Cardiac muscle cell (in vitro differentiated cells and primary cell): ENCODE measurements around the gene DST. TPM values are rescaled to one million over a fixed set of nuclear protein-coding genes. Genes with fewer than 3 reads are reported as not detected.
A peak's percentile ranks its signal among the peaks of the same experiment; 100 is the strongest.

Experiments used
- DNase-seq, 2 donors: peaks; one replicate each; pipeline versions ENCODE4 v3.0.0 to v3.0.0-alpha.2; 2010 to 2017; ENCODE audit warnings: low read depth in 1 of 2, low spot score in 1 of 2
- H3K27ac ChIP-seq: fragments of 200-600 bp; sonication (generic); 2 replicates; pipeline ENCODE4 v1.5.1; 2016
- H3K27me3 ChIP-seq: fragments of 200-600 bp; sonication (generic); 2 replicates; pipeline ENCODE4 v1.6.0; 2016; ENCODE audit warnings: control low read depth
- H3K36me3 ChIP-seq: fragments of 200-600 bp; sonication (generic); 2 replicates; pipeline ENCODE4 v1.5.1; 2016; ENCODE audit warnings: control low read depth
- H3K4me1 ChIP-seq: fragments of 200-600 bp; sonication (generic); 2 replicates; pipeline ENCODE4 v1.8.1; 2017; ENCODE audit warnings: low read depth, mild to moderate bottlenecking, mixed run types
- H3K4me3 ChIP-seq: fragments of 200-600 bp; sonication (generic); 2 replicates; pipeline ENCODE4 v1.5.1; 2016; ENCODE audit warnings: mild to moderate bottlenecking
- H3K9me3 ChIP-seq: fragments of 200-600 bp; sonication (generic); 2 replicates; pipeline ENCODE4 v1.5.1; 2017; ENCODE audit warnings: low read depth, mild to moderate bottlenecking, control low read depth
- polyA plus RNA-seq: library from polyadenylated mRNA; unstranded; fragments of >200 nt; fragmentation: Nextera tagmentation; extraction: Ambion mirVana; gene quantifications from 2 replicates; pipeline ENCODE4 v1.2.1, GENCODE V29; 2016
- total RNA-seq: library from RNA; depleted of rRNA; stranded (reverse); fragments of >200 nt; gene quantifications from 2 replicates; pipeline ENCODE4 v1.2.3, GENCODE V29; 2016
- TF ChIP-seq, protein P1 (sequence below): IDR thresholded peaks from 2 replicates; pipeline ENCODE4 v1.5.1; 2012; ENCODE audit warnings: low read depth, mild to moderate bottlenecking, low read length

Gene DST
- total and polyA plus RNA-seq, 2 experiments from 2014 or later, result 31.7 to 82.1 TPM

GRCh38 chr6:56643379-56644089, 845 bp upstream of the DST start:
- Histone ChIP-seq H3K27me3 (no peaks in the 10 kb centered on the region), H3K27ac (no peak overlapping the region), H3K4me3 (no peak overlapping the region), H3K9me3 (no peaks in the 10 kb centered on the region), H3K36me3 (peaks cover 18% of the 10 kb centered on the region), H3K4me1 (no peaks in the 10 kb centered on the region)
- no peak for DNase-seq
- TF ChIP-seq, protein P1, sequence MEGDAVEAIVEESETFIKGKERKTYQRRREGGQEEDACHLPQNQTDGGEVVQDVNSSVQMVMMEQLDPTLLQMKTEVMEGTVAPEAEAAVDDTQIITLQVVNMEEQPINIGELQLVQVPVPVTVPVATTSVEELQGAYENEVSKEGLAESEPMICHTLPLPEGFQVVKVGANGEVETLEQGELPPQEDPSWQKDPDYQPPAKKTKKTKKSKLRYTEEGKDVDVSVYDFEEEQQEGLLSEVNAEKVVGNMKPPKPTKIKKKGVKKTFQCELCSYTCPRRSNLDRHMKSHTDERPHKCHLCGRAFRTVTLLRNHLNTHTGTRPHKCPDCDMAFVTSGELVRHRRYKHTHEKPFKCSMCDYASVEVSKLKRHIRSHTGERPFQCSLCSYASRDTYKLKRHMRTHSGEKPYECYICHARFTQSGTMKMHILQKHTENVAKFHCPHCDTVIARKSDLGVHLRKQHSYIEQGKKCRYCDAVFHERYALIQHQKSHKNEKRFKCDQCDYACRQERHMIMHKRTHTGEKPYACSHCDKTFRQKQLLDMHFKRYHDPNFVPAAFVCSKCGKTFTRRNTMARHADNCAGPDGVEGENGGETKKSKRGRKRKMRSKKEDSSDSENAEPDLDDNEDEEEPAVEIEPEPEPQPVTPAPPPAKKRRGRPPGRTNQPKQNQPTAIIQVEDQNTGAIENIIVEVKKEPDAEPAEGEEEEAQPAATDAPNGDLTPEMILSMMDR, result no peak

DNA sequence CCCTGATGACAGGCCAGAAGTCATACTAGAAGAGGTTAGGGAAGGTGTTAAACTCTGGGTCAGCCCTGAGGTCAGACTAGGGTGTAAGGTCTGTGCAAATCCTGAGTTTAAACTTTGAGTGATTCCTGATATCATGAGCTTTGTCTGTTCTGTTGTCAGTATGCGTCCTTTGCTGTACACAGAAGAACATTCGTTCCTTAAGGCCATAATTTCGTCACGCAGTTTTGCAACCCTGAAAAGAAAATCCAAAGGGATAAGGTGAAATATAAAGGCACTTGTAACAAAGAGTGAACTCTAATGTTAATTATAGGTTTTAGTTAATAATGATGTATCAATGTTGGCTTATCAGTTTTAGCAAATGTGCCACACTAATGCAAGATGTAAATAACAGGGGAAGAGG, 2.3 kb downstream of the DST start:
- no peak overlapping the region for H3K4me3 ChIP-seq
- DNase-seq, result no peak
- peaks cover 24% of the 10 kb centered on the region for H3K36me3 ChIP-seq

DNA sequence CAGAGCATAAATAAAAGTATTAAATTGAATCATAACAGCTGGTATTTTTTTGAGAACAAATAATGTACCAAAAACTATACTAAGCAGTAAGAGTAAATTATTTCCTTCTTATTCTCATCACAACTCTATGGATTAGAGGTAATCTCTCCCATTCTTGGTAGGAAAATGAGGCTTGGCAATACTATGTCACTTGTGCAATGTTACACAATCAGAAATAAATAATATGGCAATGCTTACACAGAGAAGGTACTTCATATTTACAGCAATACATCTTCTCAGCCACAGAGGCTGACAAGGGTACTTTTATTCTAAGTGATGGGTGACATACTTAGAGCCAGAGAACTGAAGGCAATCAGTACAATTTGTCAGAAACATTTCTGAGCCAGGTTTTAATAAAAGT, 3.9 kb downstream of the DST start:
- H3K4me3 ChIP-seq, result no peak overlapping the region
- DNase-seq, result no peak
- TF ChIP-seq, protein P1, result no peak
- no peak overlapping the region for H3K27ac ChIP-seq
- H3K27me3 ChIP-seq, result no peaks in the 10 kb centered on the region
- H3K4me1 ChIP-seq, result no peaks in the 10 kb centered on the region
- no peaks in the 10 kb centered on the region for H3K9me3 ChIP-seq
- H3K36me3 ChIP-seq, result peaks cover 36% of the 10 kb centered on the region

More for the DNA sequence above, 2.3 kb downstream of the DST start:
- no peaks in the 10 kb centered on the region for H3K4me1 ChIP-seq
- no peaks in the 10 kb centered on the region for H3K9me3 ChIP-seq
- no peak overlapping the region for H3K27ac ChIP-seq
- no peaks in the 10 kb centered on the region for H3K27me3 ChIP-seq
- TF ChIP-seq, protein P1, result no peak

- H3K27me3 ChIP-seq, result no peaks in the 10 kb centered on the region
- H3K36me3 ChIP-seq, result peaks cover 40% of the 10 kb centered on the region
- TF ChIP-seq, protein P1, result peak; percentile 51
- no peak overlapping the region for H3K27ac ChIP-seq
- H3K4me1 ChIP-seq, result no peaks in the 10 kb centered on the region
- peak; percentile 61 to 84 for DNase-seq
- H3K9me3 ChIP-seq, result no peaks in the 10 kb centered on the region
- H3K4me3 ChIP-seq, result no peak overlapping the region
These were observed 5.0 kb downstream of the DST start for GRCh38 chr6:56637640-56638039.

GRCh38 chr6:56628105-56628504, 14.6 kb downstream of the DST start:
- no peak overlapping the region for H3K27ac ChIP-seq
- DNase-seq, result no peak
- H3K9me3 ChIP-seq, result no peaks in the 10 kb centered on the region
- no peaks in the 10 kb centered on the region for H3K27me3 ChIP-seq
- no peaks in the 10 kb centered on the region for H3K4me1 ChIP-seq
- no peak overlapping the region for H3K4me3 ChIP-seq
- H3K36me3 ChIP-seq, result peaks cover 56% of the 10 kb centered on the region
- TF ChIP-seq, protein P1, result no peak
